Left ventricle myocardium superior (tissue), 1 donor: ENCODE measurements around the gene N4BP2L2. TPM values are rescaled to one million over a fixed set of nuclear protein-coding genes. Genes with fewer than 3 reads are reported as not detected.

Experiments used
- ATAC-seq: fragments of 200-7000 bp; cut with Tn5 transposase; one replicate; pipeline ENCODE4 v1.9.1; 2020; ENCODE audit warnings: mild to moderate bottlenecking, moderate library complexity
- DNase-seq: peaks from one replicate; pipeline ENCODE4 v3.0.0-alpha.2; 2020
- intact Hi-C: fragments of 100-400 bp; cut with micrococcal nuclease; formaldehyde crosslinking; loops from one replicate; pipeline ENCODE4 v1.11.0; 2022
- total RNA-seq: library from RNA; stranded (reverse); fragmentation: NEBNext Ultra II Directional; extraction: Animal tissue kit (Norgen Biotek cat#: 25700); gene quantifications from one replicate; pipeline ENCODE4 v1.2.1, GENCODE V29; 2021
- donor health status: DM: no; HTN: yes; CAD: no; lungs with severe emphysema.

The N4BP2L2 gene
- total RNA-seq, 1 donor from 2014 or later: 123 TPM

DNA sequence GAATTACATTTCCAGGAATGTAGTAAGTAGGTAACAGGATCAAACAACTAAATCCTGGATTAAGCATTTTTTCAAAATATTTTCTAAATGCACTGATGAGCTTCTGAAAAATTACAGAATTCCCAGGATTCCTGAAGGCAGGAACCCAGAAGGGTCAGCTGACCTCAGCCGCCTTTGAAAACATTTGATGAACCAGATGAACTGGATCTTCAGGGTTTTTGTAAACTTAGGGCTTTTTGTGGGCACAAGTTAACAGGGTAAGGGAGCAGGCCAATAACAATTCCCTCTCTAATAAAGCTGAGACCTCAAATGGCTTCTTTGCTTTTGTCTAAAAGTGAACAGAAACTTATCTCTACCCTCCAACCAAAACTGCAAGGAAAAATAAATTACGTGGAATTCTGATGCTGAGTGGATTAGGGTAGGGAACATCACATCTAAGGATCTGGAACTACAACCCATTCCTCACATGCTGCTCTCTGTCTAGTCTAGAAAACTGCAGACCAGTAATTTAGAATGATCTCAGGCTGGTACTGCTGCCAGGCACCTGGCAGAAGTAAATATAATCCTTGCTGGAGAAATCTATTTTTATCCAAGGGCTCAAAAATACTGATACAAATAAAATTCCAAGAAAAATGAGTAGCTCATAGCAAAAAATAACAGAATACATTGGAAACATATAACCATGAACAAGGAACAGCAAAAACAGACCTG lies 62.4 kb downstream of the N4BP2L2 start:
- intact Hi-C loops: no loop called here
- no peak for DNase-seq
- ATAC-seq: peak; percentile 30

DNA sequence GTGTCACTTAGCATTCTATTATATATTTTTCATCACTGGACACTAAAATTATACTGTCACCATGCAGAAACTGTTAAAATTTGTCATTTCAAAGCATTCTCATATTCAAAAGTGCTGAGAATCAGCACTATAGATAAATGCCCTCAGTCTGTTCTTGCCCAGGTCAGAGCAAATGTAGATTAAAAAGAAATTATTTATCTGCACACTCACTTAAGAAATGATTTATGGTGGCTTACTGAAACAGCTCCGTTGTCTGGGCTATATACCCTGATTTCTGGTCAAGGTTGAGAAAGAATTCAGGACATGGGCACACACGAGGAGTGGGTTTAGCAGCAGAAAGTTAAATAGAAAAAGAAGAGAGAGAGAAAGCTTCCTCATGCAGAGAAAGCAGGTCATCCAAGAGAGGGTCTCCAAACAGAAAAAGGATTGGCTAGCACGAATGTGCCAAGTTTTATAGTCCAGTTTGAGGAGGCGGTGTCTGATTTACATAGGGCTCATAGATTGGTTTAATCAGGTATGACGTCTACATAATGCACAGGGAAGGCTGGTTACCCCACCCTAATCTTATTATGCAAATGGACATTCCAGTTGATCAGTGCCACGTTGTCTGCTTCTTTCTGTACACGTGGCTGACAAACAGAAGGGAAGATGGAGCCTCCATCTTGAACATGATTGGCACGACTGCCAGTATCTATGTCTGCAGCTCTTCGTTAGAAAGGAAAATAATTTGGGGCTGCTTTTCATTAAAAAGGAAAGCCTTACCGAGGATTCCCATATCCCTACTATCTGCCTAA lies 63.4 kb downstream of the N4BP2L2 start:
- ATAC-seq (no peak), DNase-seq (no peak)
- intact Hi-C loops: no loop called here

DNA sequence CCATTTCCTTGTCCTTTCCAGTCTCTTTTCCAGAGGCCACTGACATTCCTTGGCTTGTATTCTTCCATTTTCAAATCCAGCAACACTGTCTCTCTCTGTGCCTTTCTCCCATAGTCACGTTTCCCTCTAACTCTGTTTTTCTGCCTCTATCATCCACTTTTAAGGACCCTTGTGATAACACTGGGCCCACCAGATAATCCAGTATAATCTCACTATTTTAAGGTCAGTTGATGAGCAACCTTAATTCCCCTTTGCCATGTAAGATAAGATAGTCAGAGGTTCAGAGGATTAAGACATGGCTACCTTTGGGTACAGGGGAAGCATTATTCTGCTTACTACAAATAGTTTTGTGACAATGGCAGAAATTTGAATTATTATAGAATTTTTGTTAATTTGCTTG lies 64.9 kb downstream of the N4BP2L2 start:
- intact Hi-C loops: no loop called here
- no peak for ATAC-seq
- no peak for DNase-seq

DNA sequence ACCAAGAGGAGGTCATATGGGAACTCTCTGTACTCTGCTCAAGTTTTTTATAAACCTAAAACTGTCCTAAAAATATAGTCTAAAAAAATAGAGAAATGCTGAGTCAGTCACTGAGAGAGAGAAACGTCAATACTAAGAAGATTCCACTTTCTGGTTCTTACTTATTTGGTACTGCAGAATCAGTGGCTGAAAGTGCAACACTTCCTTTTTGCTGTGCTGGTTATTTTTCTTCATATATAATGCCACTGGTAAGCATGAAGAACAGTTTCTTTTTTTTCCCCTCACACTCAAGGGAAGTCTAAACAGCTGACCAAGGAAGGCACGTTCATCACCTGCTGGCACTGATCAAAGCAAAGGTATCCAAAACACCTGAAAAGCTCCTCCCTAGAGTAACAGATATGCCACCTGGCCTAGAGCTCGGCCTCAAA lies 66.4 kb downstream of the N4BP2L2 start:
- DNase-seq: no peak
- ATAC-seq: no peak
- intact Hi-C loops: no loop called here

DNA sequence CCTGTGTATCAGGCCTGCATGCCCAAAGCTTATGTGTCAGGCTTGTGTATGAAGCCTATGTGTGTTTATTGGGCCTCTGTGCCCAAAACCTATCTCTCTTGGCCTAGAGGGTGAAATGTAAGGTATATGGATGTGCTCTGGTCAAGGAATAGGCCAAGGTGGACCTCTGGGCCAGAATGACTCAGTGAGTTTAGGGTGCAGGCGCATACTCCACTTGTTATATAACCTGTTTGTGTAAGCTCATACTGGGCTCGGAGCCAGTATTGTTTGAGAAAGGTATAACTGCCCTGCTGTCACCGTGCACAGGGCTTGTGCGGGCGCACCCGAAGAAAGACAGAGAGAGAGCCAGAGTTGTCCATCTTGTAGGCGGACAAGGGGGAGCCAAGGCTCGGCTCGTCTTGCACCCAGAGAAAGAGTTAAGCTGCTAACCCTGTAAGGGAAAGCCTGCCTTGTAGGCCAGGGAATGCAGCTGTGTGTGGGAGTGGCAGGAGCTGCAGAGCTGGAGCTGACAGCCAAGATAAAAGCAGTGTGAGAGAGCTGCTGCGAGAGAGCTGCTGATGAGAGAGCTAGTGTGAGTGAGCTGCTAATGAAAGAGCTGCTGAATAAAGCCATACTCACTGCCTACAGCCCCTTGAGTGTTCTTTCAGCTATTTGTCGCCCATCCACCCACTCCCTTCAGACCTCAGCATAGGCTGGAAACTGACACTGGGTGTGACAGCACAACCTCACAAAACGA lies 67.2 kb downstream of the N4BP2L2 start:
- peak; percentile 87 for ATAC-seq
- DNase-seq: peak; percentile 54

DNA sequence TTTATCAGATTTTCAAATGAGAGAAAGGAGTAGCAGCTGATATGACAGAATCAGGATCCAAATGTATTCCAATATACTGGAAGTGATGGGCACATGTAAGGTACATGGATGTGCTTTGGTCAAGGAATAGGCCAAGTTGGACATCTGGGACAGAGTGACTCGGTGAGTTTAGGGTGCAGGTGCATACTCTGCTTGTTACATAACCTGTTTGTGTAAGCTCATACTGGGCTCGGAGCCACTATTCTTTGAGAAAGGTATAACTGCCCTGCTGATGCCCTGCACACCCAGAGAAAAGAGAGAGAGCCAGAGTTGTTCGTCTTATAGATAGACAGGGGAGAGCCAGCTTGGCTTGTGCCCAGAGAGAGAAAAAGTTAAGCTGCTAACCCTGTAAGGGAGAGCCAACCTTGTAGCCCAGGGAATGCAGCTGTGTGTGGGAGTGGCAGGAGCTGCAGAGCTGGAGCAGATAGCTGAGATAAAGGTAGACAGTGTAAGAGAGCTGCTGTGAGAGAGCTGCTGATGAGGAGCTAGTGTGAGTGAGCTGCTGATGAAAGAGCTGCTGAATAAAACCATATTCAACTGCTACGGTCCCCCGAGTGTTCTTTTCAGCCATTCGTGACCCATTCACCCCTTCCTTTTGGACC lies 70.0 kb downstream of the N4BP2L2 start:
- DNase-seq (no peak), ATAC-seq (peak; percentile 6)
- intact Hi-C loops: no loop called here

More for the DNA sequence above, 67.2 kb downstream of the N4BP2L2 start:
- intact Hi-C loops: no loop called here

DNA sequence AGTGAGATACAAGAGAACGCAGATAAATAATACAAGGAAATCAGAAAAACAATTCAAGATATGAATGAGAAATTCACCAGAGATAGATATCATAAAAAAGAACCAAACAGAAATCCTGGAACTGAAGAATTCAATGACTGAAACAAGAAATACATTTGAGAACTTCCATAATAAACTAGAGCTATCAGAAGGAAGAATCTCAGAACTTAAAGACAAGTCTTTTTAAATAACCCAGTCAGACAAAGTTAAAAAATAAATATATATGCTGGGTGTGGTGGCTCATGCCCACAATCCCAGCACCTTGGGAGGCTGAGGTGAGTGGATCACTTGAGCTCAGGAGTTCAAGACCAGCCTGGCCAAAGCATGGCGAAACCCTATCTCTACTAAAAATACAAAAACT lies 82.0 kb downstream of the N4BP2L2 start:
- ATAC-seq (no peak), DNase-seq (no peak)
- intact Hi-C loops: no loop called here

DNA sequence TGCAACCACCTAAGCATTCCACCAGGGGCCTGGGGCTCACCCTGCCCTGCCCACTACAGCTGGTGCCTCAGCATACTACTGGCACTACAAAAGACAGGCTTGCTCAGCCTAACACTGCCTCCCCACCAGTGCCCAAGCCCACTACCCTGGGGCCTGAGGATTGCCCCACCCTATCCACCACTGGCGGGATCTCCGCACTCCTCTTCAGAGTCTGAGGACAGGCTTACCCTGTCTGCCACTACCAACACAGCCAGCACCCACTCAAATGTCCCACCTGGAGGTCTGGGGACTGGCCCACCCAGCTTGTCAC lies 83.0 kb downstream of the N4BP2L2 start:
- intact Hi-C loops: no loop called here
- ATAC-seq (peak; percentile 35), DNase-seq (no peak)

DNA sequence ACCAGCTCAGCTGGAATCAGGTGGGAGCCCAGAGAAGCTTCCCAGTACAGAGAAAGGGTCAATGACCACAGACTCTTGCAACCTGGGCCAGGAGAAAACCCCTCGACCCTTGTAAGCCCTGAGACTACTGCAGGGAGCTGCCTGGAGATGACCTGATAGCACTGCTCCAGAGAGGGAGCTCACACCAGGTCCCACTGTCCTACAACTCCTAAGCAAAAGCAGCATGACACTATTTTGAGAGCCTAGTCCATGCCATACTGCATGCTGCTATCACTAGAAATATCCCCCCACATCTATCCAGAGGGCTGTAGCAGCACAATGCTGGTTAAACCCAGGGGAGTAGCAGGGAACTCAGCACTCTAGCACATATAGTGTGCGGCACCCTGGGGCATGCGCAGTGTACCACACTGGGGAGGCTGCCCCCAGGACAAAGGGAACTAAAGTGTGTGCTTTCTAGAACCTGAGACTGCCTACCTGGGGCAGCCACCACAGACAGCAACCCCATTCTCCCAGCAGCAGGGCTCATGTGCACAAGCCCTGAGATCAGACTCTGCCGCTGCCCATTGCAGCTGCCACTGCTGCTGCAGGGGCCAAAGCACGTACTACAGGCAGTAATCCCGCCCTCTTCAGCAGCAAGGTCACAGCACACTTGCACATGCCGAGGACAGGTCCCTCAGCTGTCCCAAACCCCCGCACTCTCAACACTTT lies 83.6 kb downstream of the N4BP2L2 start:
- ATAC-seq (peak; percentile 74), DNase-seq (peak; percentile 30)
- intact Hi-C loops: no loop called here

DNA sequence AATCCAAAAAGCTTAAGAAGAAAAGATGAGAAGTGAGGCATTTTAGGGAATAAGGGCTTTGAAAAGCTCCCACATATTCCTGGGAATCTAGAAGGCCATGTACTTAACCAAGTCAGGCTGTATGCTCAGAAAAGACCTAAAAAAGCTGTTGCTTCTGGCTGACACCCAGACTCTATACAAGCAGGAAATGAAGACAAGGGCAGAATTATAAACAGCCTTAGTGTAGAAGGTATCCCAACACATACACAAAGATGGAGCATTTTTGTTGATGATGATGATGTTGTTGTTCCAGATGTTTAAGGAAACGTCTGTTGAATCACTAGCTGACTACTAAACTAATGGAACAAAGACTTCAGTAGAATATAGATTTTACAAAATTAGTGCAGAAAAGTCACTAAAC lies 84.6 kb downstream of the N4BP2L2 start:
- intact Hi-C loops: no loop called here
- ATAC-seq: no peak

DNA sequence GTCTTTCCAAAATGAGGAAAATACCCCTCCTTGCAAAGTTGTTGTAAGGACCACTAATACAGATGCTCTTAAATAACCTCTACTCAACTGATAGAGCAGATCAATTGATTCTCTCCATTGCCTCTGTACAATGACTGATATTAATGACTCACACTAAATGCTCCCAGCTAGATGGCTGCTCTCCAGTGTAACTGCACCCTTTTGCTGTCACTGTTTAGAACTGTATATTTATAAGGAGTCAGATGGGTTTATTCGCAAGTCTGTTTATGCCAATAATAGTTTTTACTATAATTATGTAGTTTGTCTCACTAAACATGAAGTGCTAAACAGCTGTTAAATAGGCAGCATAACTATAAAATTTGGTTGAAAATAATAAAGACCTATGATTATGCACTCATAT lies 89.6 kb downstream of the N4BP2L2 start:
- no peak for DNase-seq
- intact Hi-C loops: no loop called here
- ATAC-seq: no peak

More for the DNA sequence above, 84.6 kb downstream of the N4BP2L2 start:
- DNase-seq: no peak

DNA sequence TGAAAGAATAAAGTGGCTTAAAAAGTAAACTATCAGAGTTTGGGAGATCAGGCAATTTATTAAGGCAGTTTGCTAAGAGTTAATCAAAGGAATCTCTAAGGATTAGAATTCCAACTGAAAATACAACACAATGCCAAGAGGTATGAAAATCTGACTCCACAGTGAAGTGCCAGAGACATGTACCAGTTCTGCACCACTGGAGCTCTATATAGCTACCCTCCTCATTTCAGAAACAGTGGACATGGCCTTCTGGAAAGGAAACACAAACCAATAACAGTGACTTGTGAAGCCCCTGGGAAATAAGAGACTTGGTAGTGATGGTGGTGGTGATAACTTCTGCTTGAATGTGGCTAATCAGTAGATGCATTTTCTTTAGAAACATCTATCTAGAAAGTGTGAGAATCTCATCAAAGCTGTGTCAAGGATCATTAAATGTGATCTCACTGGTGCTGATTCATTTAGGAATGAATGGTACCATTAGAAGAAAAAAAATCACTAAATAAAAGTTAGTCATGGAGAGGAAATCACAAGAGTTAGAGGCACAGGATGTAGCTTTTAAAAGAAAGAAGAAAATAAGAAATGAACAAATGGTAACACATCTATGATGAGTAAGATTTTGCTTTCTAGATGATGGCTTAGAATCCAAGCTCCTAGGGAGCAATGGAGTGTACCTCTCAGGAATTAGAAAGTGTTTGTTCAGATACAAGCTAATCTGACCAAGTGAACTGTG lies 90.5 kb downstream of the N4BP2L2 start:
- ATAC-seq (peak; percentile 25), DNase-seq (no peak)
- intact Hi-C loops: no loop called here

DNA sequence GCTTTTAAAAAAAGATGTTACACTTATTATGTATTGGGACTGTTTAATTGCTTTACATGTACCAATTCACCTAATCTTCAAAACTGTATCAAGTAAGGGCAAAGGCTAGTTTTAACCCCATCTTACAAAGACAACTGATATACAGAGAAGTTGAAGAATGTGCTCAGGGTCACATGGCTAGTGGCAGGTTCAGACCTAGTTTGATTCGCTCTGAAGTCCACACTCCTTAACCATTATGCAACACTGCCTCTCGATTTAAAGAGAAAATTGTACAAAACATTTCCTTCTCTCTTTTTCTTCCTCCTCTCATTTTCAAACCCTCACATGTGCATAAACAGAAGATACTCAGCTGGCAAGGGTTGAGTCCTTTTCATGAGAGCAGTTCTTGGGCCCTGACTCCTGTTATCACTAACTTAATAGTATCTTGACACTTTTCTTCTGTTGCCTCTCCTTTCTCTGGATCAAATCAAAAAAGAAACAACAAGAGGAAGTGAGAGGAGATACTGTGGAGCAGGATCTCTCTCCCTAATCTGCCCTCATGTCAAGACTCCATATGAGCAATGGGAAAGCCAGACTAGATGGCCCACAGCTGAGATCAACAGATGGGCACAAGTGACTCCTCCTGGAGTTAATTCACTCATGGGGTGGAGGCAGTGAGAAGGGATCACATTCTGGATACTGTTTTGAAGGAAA lies 91.7 kb downstream of the N4BP2L2 start:
- DNase-seq (no peak), ATAC-seq (peak; percentile 38)
- intact Hi-C loops: no loop called here

DNA sequence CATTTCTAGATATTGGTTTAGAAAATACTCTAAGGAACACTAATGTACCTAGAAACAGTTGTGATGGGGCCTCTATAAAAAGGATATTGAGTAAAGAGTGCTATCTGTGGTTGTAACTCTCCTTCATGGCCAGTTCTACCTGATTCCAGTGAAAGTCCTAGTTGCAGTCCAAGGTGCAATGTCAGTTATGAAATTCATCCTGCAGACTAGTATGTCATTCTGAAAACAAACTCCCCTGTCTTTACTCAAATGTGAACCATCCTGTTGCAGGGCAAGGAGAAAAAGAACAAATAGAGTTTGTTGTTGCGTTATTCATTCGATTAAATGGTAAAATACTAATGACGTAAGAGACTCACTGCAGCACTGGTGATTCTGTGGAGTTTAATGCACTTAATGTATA lies 92.4 kb downstream of the N4BP2L2 start:
- intact Hi-C loops: no loop called here
- no peak for ATAC-seq
- no peak for DNase-seq

DNA sequence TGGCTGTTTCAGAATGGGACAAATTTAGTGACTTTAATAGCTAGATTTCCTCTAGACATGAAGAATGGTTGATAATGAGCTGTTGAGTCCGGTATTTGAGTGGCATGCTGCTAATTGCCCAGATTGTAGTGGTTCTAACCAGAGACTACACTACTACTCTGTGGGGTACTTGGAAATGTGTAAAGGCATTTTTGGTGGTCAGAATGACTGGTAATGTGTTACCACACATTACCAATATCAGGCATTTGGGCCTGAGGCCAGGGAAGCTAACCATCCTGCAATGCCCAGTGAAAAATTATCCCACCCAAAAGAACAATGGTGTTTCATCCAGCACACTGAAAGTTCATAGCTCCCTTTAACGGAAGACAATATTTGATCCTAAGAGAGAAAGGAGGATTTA lies 93.1 kb downstream of the N4BP2L2 start:
- ATAC-seq (no peak), DNase-seq (no peak)
- intact Hi-C loops: no loop called here

DNA sequence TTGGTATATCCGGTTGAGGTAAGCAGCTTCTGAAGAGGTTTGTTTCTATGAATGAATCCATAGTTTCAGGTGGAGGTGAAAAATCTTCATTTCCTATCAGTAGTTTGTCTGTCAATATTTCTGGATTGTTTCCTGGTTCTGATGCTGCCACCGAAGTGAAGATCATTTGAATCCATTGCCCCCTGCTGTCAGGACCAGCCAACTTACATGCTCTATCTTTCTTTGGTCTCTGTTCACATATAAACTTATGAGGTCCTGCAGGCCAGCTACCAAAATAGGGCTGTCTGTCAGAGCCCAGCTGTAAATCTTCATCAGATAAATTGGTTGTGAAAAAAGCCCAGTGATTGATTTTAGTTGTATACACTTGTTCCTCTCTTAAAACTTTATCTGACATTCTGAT lies 95.5 kb downstream of the N4BP2L2 start:
- ATAC-seq (no peak), DNase-seq (no peak)
- intact Hi-C loops: no loop called here

DNA sequence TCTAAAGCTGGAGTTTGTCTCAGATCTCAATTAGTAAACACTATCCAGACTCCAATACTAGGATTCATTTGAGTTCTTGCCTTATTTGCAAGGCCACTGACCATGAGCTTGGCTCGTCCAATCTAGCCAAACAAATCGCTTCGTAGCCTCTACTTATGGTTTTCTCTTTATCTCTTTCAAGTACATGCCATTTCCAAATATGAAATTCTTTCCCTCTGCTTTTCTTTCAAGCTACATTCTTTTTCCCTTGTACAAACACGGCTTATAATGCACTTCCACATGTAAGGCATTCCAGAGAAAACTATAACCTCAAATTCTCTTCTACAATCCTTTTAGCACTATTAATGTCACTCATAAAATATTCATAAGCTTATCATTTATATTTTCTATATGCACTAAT lies 99.7 kb downstream of the N4BP2L2 start:
- intact Hi-C loops: no loop called here
- DNase-seq (no peak), ATAC-seq (no peak)

DNA sequence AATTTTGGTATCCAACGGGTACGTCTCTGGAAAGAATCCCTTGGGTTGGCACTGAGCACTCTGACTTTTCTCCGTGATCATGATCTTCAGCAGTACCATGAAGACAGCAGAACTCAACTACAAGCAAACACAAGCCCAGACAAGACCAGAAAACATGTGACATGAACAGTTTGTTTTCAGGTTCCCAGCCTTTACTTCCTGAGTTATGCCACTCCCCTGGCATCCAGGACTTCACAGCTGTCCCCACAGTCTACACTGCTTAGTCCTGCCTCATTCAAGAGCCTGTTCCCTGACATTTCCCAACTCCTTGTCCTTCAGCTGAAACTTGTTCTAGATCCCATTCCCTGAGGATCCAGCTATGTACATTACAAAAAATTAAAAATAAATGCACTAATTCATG lies 105.7 kb downstream of the N4BP2L2 start:
- DNase-seq (no peak), ATAC-seq (no peak)
- intact Hi-C loops: no loop called here
